ENCODE data around the gene ZDHHC6.
A peak's percentile ranks its signal among the peaks of the same experiment; 100 is the strongest.
"Not testable (repeated sequence)": the region's sequence is repeated elsewhere in the genome, so short reads cannot be mapped to it uniquely, and the experiment has no call there.

The ZDHHC6 gene

GRCh38 chr10:112442063-112442462, 4.7 kb downstream of the ZDHHC6 start:
- no peak for DNase-seq

- DNase-seq, result no peak
Observed at GRCh38 chr10:112441520-112441919, 5.2 kb downstream of the ZDHHC6 start.

- DNase-seq, result no peak
Observed at GRCh38 chr10:112438356-112438755, 8.4 kb downstream of the ZDHHC6 start.

GRCh38 chr10:112434988-112435619, 11.6 kb downstream of the ZDHHC6 start:
- no peak for DNase-seq

- DNase-seq, result no peak
Observed at GRCh38 chr10:112433136-112433535, 13.6 kb downstream of the ZDHHC6 start.

- DNase-seq, result no peak
Observed at GRCh38 chr10:112429654-112430230, 17.0 kb downstream of the ZDHHC6 start.

- DNase-seq, result no peak
Observed at GRCh38 chr10:112429147-112429546, 17.6 kb downstream of the ZDHHC6 start.

GRCh38 chr10:112426111-112426510, 20.6 kb downstream of the ZDHHC6 start:
- DNase-seq, result no peak

- DNase-seq, result no peak
Observed at GRCh38 chr10:112424651-112425050, 22.1 kb downstream of the ZDHHC6 start.

GRCh38 chr10:112421731-112422130, 25.0 kb downstream of the ZDHHC6 start:
- no peak for DNase-seq

GRCh38 chr10:112412696-112413095, 34.0 kb downstream of the ZDHHC6 start:
- DNase-seq, result no peak

GRCh38 chr10:112409755-112410154, 37.0 kb downstream of the ZDHHC6 start:
- DNase-seq, result no peak

- no peak for DNase-seq
Observed at GRCh38 chr10:112409299-112409698, 37.4 kb downstream of the ZDHHC6 start.

- DNase-seq, result no peak
Observed at GRCh38 chr10:112407696-112408095, 39.0 kb downstream of the ZDHHC6 start.

- DNase-seq, result not testable (repeated sequence)
Observed at GRCh38 chr10:112406806-112407205, 39.9 kb downstream of the ZDHHC6 start.

GRCh38 chr10:112404617-112405016, 42.1 kb downstream of the ZDHHC6 start:
- DNase-seq, result no peak

- DNase-seq, result no peak
Observed at GRCh38 chr10:112402917-112403316, 43.8 kb downstream of the ZDHHC6 start.

GRCh38 chr10:112397592-112397991, 49.1 kb downstream of the ZDHHC6 start:
- no peak for DNase-seq

- no peak for DNase-seq
Observed at GRCh38 chr10:112395809-112396530, 50.7 kb downstream of the ZDHHC6 start.

- no peak for DNase-seq
Observed at GRCh38 chr10:112394475-112394875, 52.2 kb downstream of the ZDHHC6 start.

GRCh38 chr10:112393827-112394226, 52.9 kb downstream of the ZDHHC6 start:
- DNase-seq, result no peak

- no peak for DNase-seq
Observed at GRCh38 chr10:112393341-112393740, 53.4 kb downstream of the ZDHHC6 start.

- DNase-seq, result no peak
Observed at GRCh38 chr10:112390125-112390703, 56.5 kb downstream of the ZDHHC6 start.

- DNase-seq, result peak; percentile 40
Observed at GRCh38 chr10:112389271-112389822, 57.4 kb downstream of the ZDHHC6 start.

All from GDM1 (cell line).